Prostate gland (tissue), 2 donors: Measurements from ENCODE around the gene OTUD4.

Experiments
- POLR2A ChIP-seq: fragments of 450-650 bp; IDR thresholded peaks from one replicate; pipeline ENCODE4 v1.6.1; 2016; ENCODE audit warnings: antibody characterized with exemption, mild to moderate bottlenecking
- POLR2AphosphoS5 ChIP-seq: sonication (generic); formaldehyde crosslinking; IDR thresholded peaks from one replicate; pipeline ENCODE4 v1.6.1; 2017; ENCODE audit warnings: antibody characterized with exemption
- TF ChIP-seq, protein P1 (sequence below), 4 experiments: fragments of 200-600 bp in 2 of 4; fragments of 450-650 bp in 2 of 4; sonication (generic) in 2 of 4; IDR thresholded peaks; 1 replicate in 3 of 4; 2 replicates in 1 of 4; pipeline ENCODE4 v1.5.1; 2016 to 2019; ENCODE audit warnings: antibody characterized with exemption in 4 of 4, mild to moderate bottlenecking in 2 of 4, moderate library complexity in 2 of 4

DNA sequence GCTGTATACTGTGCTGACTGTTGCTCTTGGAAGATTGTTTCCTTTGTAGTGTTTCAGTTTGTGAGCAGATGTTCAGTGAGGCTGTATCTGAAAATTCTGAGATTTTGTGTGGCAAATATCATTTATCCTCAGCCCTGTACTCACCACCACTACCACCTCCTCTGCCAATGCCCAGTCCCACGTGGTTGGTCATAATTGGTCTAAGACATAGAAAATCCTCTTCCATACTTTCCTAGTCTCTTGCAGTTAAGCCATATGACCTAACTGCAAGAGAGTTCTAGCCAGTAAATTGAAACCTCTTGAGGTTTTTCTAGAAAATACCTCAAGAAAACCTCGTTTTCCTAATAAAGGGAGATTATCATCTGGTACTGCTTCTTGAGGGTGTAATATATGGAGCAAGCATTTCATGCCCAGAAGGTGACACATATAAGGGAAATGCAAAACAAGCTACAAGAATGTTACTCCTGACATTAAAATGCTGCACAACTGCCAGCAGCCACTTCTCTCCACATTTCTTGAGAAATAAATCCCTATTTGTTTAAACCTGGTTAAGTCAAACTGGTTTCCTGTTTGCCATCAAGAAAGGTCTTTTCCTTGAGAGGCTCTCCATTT is 49.5 kb downstream of the OTUD4 start:
- TF ChIP-seq, protein P1, sequence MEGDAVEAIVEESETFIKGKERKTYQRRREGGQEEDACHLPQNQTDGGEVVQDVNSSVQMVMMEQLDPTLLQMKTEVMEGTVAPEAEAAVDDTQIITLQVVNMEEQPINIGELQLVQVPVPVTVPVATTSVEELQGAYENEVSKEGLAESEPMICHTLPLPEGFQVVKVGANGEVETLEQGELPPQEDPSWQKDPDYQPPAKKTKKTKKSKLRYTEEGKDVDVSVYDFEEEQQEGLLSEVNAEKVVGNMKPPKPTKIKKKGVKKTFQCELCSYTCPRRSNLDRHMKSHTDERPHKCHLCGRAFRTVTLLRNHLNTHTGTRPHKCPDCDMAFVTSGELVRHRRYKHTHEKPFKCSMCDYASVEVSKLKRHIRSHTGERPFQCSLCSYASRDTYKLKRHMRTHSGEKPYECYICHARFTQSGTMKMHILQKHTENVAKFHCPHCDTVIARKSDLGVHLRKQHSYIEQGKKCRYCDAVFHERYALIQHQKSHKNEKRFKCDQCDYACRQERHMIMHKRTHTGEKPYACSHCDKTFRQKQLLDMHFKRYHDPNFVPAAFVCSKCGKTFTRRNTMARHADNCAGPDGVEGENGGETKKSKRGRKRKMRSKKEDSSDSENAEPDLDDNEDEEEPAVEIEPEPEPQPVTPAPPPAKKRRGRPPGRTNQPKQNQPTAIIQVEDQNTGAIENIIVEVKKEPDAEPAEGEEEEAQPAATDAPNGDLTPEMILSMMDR (IDR thresholded peaks at IDR 0.05): no peak
- TF ChIP-seq POLR2AphosphoS5 (no peak), POLR2A (no peak)
